Tibial artery (tissue), 4 donors: ENCODE data around the gene MGAT5B.

Experiments used
- DNase-seq, 2 donors: peaks; one replicate each; pipeline ENCODE4 v3.0.0-alpha.2; 2019
- H3K27ac ChIP-seq, 2 donors: fragments of 200-600 bp; sonication (generic) in 1 of 2; 1 replicate in 1 of 2; 2 replicates in 1 of 2; pipeline ENCODE4 v1.5.1; 2018 to 2019; ENCODE audit warnings: mild to moderate bottlenecking in 1 of 2
- H3K27me3 ChIP-seq, 2 donors: fragments of 200-600 bp; sonication (generic) in 1 of 2; one replicate each; pipeline versions ENCODE4 v1.5.1 to v1.6.0; 2016 to 2019
- H3K36me3 ChIP-seq, 3 donors: fragments of 200-600 bp; sonication (generic) in 2 of 3; one replicate each; pipeline ENCODE4 v1.5.1; 2016 to 2019; ENCODE audit warnings: mild to moderate bottlenecking in 2 of 3
- H3K4me1 ChIP-seq, 4 donors: fragments of 200-600 bp; sonication (generic) in 2 of 4; 1 replicate in 3 of 4; 2 replicates in 1 of 4; pipeline ENCODE4 v1.5.1; 2016 to 2019
- H3K4me3 ChIP-seq, 2 donors: fragments of 200-600 bp; sonication (generic) in 1 of 2; 1 replicate in 1 of 2; 2 replicates in 1 of 2; pipeline ENCODE4 v1.5.1; 2018 to 2019; ENCODE audit warnings: mild to moderate bottlenecking in 2 of 2
- H3K9me3 ChIP-seq, 3 donors: fragments of 200-600 bp; sonication (generic) in 1 of 3; one replicate each; pipeline ENCODE4 v1.5.1; 2016 to 2019
- CTCF ChIP-seq, 2 experiments: fragments of 200-600 bp in 1 of 2; fragments of 450-650 bp in 1 of 2; IDR thresholded peaks; one replicate each; pipeline ENCODE4 v1.5.1; 2017 to 2019; ENCODE audit warnings: antibody characterized with exemption in 2 of 2, mild to moderate bottlenecking in 1 of 2, moderate library complexity in 1 of 2
- intact Hi-C: fragments of 100-400 bp; cut with DNase I; formaldehyde crosslinking; loops from one replicate; pipeline ENCODE4 v1.15.0; 2023; ENCODE audit warnings: low total_unique reads

Gene MGAT5B

GRCh38 chr17:76883744-76884525 is 15.7 kb downstream of the MGAT5B start:
- H3K9me3 ChIP-seq = no peaks in the 10 kb centered on the region
- intact Hi-C loops = no loop called here
- no peaks in the 10 kb centered on the region for H3K36me3 ChIP-seq
- no peak for DNase-seq
- no peak overlapping the region for H3K4me3 ChIP-seq
- no peak overlapping the region for H3K27ac ChIP-seq
- H3K27me3 ChIP-seq = peaks cover 0 to 71% of the 10 kb centered on the region in 2 donors
- TF ChIP-seq CTCF (IDR thresholded peaks at IDR 0.05) = no peak
- H3K4me1 ChIP-seq = no peaks in the 10 kb centered on the region

GRCh38 chr17:76884995-76885893 is 17.0 kb downstream of the MGAT5B start:
- intact Hi-C loops = no loop called here
- Histone ChIP-seq H3K27ac (no peak overlapping the region), H3K9me3 (no peaks in the 10 kb centered on the region), H3K4me1 (no peaks in the 10 kb centered on the region), H3K36me3 (no peaks in the 10 kb centered on the region), H3K4me3 (no peak overlapping the region), H3K27me3 (peaks cover 0 to 63% of the 10 kb centered on the region in 2 donors)
- no peak for DNase-seq
- TF ChIP-seq CTCF (IDR thresholded peaks at IDR 0.05) = no peak

DNA sequence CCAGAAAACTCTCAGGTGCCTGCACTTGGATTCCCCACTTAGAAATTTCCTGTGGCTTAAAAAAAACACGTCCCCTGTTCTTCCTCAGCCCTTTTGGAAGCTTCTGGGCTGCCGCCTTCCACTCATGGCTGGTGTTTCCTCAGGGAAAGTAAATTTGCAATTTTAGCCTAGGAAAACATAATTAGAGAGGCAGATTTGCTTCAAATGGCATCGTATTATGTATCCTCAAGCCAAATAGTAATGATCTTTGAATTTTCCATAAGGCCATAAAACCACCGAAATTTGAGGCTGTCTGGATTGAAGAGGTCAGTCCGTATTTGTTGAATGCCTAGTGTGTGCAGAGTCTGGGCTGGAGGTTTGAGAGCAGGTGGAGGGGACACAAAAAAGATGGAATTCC is 17.7 kb downstream of the MGAT5B start:
- Histone ChIP-seq H3K4me3 (no peak overlapping the region), H3K4me1 (no peaks in the 10 kb centered on the region), H3K36me3 (no peaks in the 10 kb centered on the region), H3K27me3 (peaks cover 0 to 62% of the 10 kb centered on the region in 2 donors), H3K9me3 (no peaks in the 10 kb centered on the region), H3K27ac (no peak overlapping the region)
- DNase-seq = no peak
- no peak for TF ChIP-seq CTCF (IDR thresholded peaks at IDR 0.05)
- intact Hi-C loops = no loop called here

DNA sequence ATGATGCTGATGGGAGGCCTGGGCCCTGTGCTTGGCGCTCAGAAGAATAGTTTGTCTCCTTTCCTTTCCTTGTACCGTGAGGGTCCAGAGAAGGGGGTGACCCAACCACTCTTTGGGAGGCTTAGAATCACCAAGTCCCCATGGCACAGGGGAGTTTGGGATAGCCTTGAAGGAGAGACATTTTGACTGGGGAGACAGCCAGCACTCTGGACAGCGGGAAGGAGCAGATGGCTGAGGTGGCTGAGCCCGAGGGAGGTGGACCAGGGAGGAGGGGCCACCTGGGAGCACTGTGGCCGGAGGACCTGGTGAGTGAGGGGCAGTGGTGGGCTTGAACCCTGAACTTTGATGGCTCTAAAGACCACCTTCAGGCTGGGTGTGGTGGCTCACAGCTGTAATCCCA is 18.2 kb downstream of the MGAT5B start:
- Histone ChIP-seq H3K4me1 (no peaks in the 10 kb centered on the region), H3K36me3 (no peaks in the 10 kb centered on the region), H3K9me3 (no peaks in the 10 kb centered on the region), H3K4me3 (no peak overlapping the region), H3K27me3 (peaks cover 0 to 57% of the 10 kb centered on the region in 2 donors), H3K27ac (no peak overlapping the region)
- intact Hi-C loops = no loop called here
- DNase-seq = no peak
- TF ChIP-seq CTCF (IDR thresholded peaks at IDR 0.05) = no peak

GRCh38 chr17:76887802-76888201 is 19.6 kb downstream of the MGAT5B start:
- no peak for DNase-seq
- Histone ChIP-seq H3K9me3 (no peaks in the 10 kb centered on the region), H3K4me3 (no peak overlapping the region), H3K36me3 (no peaks in the 10 kb centered on the region), H3K27me3 (peaks cover 0 to 54% of the 10 kb centered on the region in 2 donors), H3K27ac (no peak overlapping the region), H3K4me1 (no peaks in the 10 kb centered on the region)
- intact Hi-C loops = no loop called here
- no peak for TF ChIP-seq CTCF (IDR thresholded peaks at IDR 0.05)
